Vagina (tissue), 2 donors: ENCODE results near the gene TRUB1. TPM values are rescaled to one million over a fixed set of nuclear protein-coding genes. Genes with fewer than 3 reads are reported as not detected.

Experiments used
- DNase-seq, 2 donors: peaks; one replicate each; pipeline ENCODE4 v3.0.0-alpha.2; 2017; ENCODE audit errors: extremely low spot score in 2 of 2
- H3K27ac ChIP-seq: fragments of 200-600 bp; sonication (generic); one replicate; pipeline ENCODE4 v1.5.1; 2019
- H3K27me3 ChIP-seq: fragments of 200-600 bp; sonication (generic); one replicate; pipeline ENCODE4 v1.5.1; 2019
- H3K36me3 ChIP-seq, 2 donors: fragments of 200-600 bp; sonication (generic); one replicate each; pipeline ENCODE4 v1.5.1; 2017 to 2019
- H3K4me1 ChIP-seq: fragments of 200-600 bp; sonication (generic); one replicate; pipeline ENCODE4 v1.5.1; 2019
- H3K4me3 ChIP-seq, 2 donors: fragments of 200-600 bp; sonication (generic); 1 replicate in 1 of 2; 2 replicates in 1 of 2; pipeline ENCODE4 v1.5.1; 2016 to 2019
- H3K9me3 ChIP-seq: fragments of 200-600 bp; sonication (generic); one replicate; pipeline ENCODE4 v1.5.1; 2019
- CTCF ChIP-seq, 3 experiments: fragments of 450-650 bp in 2 of 3; fragments of 200-600 bp in 1 of 3; sonication (generic) in 1 of 3; IDR thresholded peaks; one replicate each; pipeline ENCODE4 v1.5.1; 2017 to 2019; ENCODE audit warnings: antibody characterized with exemption in 3 of 3, mild to moderate bottlenecking in 2 of 3, moderate library complexity in 2 of 3
- POLR2A ChIP-seq, 2 donors: fragments of 450-650 bp; IDR thresholded peaks; one replicate each; pipeline ENCODE4 v1.6.1; 2017; ENCODE audit warnings: antibody characterized with exemption in 2 of 2, mild to moderate bottlenecking in 2 of 2, moderate library complexity in 2 of 2
- POLR2AphosphoS5 ChIP-seq, 2 donors: sonication (generic); formaldehyde crosslinking; IDR thresholded peaks; one replicate each; pipeline ENCODE4 v1.9.0; 2017; ENCODE audit warnings: antibody characterized with exemption in 2 of 2, mild to moderate bottlenecking in 2 of 2, low read depth in 1 of 2; ENCODE audit not compliant: insufficient read depth in 1 of 2
- intact Hi-C: fragments of 100-400 bp; cut with DNase I; formaldehyde crosslinking; loops from one replicate; pipeline ENCODE4 v1.15.1; 2023
- total RNA-seq: library from RNA; depleted of rRNA; stranded (reverse); fragments of >200 nt; gene quantifications from one replicate; pipeline ENCODE4 v1.2.3, GENCODE V29; 2016

TRUB1 gene
- total RNA-seq, 1 donor from 2014 or later, result 30.2 TPM

- no peak for DNase-seq
- H3K27ac ChIP-seq, result no peak overlapping the region
- intact Hi-C loops, result no loop called here
- H3K27me3 ChIP-seq, result no peaks in the 10 kb centered on the region
- H3K4me1 ChIP-seq, result no peaks in the 10 kb centered on the region
- TF ChIP-seq POLR2AphosphoS5 (IDR thresholded peaks at IDR 0.05; ENCODE audit: insufficient read depth in 1 of 2, low read depth in 1 of 2), result no peak
- no peak for TF ChIP-seq CTCF (IDR thresholded peaks at IDR 0.05)
- TF ChIP-seq POLR2A (IDR thresholded peaks at IDR 0.05), result no peak
- no peaks in the 10 kb centered on the region for H3K9me3 ChIP-seq
- no peaks in the 10 kb centered on the region for H3K36me3 ChIP-seq
- no peak overlapping the region for H3K4me3 ChIP-seq
Observed at GRCh38 chr10:114911052-114911711, 26.8 kb upstream of the TRUB1 start.

DNA sequence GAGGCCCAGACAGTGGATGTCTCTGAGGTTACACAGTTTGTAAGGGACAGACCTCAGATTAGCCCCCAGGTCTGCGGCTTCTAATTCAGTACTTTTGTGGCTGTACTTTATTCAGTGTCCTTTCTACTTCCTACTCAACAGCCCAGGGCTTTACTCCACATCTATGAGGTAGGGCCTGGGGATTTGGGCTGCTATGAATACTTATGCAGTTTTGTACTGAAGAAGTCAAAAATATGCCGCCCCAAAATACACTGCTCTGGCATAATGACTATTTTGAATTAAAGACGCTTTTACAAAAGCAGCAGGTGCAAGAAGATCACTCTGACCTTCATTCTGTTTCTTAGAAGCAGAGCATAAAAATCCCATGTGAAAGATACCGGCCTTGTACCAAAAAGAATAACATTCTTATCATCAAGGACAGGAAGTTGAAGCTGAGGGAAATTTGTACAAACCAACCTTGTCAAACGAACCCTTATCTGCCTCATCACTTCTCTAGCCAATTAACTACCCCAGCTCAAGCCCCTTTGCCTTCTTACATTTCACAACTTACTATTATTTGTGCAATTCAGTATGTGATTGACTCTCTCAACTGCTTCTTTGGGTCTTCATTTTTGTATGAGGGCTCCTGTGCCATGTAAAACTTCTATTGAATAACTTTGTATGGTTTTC, 26.1 kb upstream of the TRUB1 start:
- DNase-seq, result no peak
- H3K4me1 ChIP-seq, result no peaks in the 10 kb centered on the region
- no peak for TF ChIP-seq CTCF (IDR thresholded peaks at IDR 0.05)
- TF ChIP-seq POLR2AphosphoS5 (IDR thresholded peaks at IDR 0.05; ENCODE audit: insufficient read depth in 1 of 2, low read depth in 1 of 2), result no peak
- no peak for TF ChIP-seq POLR2A (IDR thresholded peaks at IDR 0.05)
- H3K4me3 ChIP-seq, result no peak overlapping the region
- H3K27me3 ChIP-seq, result no peaks in the 10 kb centered on the region
- intact Hi-C loops, result no loop called here
- no peak overlapping the region for H3K27ac ChIP-seq
- no peaks in the 10 kb centered on the region for H3K9me3 ChIP-seq
- no peaks in the 10 kb centered on the region for H3K36me3 ChIP-seq

DNA sequence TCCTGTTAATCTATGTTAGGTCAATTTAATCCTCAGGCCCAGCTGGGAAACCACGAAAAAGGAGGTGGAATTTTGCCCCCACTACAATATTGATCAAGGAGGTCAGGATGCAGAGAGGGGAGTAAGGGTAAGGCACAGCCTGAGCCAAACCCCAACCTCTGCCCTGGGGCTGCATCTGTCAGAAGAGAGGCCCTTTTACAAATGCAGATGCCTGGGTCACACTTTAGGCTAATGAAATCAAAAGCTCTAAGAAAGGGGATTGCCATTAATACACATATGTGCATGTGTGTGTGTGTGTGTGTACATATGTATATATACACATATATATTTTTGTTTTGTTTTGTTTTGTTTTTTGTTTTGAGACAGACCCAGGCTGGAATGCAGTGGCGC, 25.5 kb upstream of the TRUB1 start:
- intact Hi-C loops, result no loop called here
- H3K4me1 ChIP-seq, result no peaks in the 10 kb centered on the region
- TF ChIP-seq CTCF (IDR thresholded peaks at IDR 0.05) (no peak), POLR2A (IDR thresholded peaks at IDR 0.05) (no peak), POLR2AphosphoS5 (IDR thresholded peaks at IDR 0.05; ENCODE audit: insufficient read depth in 1 of 2, low read depth in 1 of 2) (no peak)
- no peaks in the 10 kb centered on the region for H3K36me3 ChIP-seq
- no peak overlapping the region for H3K4me3 ChIP-seq
- H3K27me3 ChIP-seq, result no peaks in the 10 kb centered on the region
- H3K9me3 ChIP-seq, result no peaks in the 10 kb centered on the region
- no peak for DNase-seq
- no peak overlapping the region for H3K27ac ChIP-seq

- Histone ChIP-seq H3K4me1 (no peaks in the 10 kb centered on the region), H3K27me3 (no peaks in the 10 kb centered on the region), H3K4me3 (no peak overlapping the region), H3K36me3 (no peaks in the 10 kb centered on the region), H3K9me3 (no peaks in the 10 kb centered on the region), H3K27ac (no peak overlapping the region)
- DNase-seq, result no peak
- no peak for TF ChIP-seq CTCF (IDR thresholded peaks at IDR 0.05)
- TF ChIP-seq POLR2AphosphoS5 (IDR thresholded peaks at IDR 0.05; ENCODE audit: insufficient read depth in 1 of 2, low read depth in 1 of 2), result no peak
- TF ChIP-seq POLR2A (IDR thresholded peaks at IDR 0.05), result no peak
- intact Hi-C loops, result no loop called here
Observed at GRCh38 chr10:114914560-114914959, 23.4 kb upstream of the TRUB1 start.

DNA sequence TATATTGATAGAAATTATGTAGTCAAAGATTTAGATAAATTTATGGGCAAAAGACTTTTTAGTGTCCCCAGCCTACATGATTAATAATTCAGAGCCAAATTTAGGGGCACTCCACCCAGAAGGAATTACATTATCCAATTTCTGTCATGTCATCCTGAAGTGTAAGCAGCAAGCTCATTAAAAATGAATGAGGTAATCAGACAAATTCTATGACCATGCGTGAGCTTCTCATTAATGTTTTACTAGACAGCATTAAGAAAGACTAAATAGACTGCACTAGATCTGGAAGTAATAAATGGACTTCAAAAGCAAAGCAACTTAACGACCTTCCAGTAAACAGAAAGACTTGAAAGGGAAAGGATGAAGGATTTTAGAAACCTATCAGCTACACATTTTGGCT, 22.7 kb upstream of the TRUB1 start:
- Histone ChIP-seq H3K4me3 (no peak overlapping the region), H3K9me3 (no peaks in the 10 kb centered on the region), H3K4me1 (no peaks in the 10 kb centered on the region), H3K27me3 (no peaks in the 10 kb centered on the region), H3K27ac (no peak overlapping the region), H3K36me3 (no peaks in the 10 kb centered on the region)
- TF ChIP-seq POLR2A (IDR thresholded peaks at IDR 0.05) (no peak), CTCF (IDR thresholded peaks at IDR 0.05) (no peak), POLR2AphosphoS5 (IDR thresholded peaks at IDR 0.05; ENCODE audit: insufficient read depth in 1 of 2, low read depth in 1 of 2) (no peak)
- no peak for DNase-seq
- intact Hi-C loops, result no loop called here
